Skin epidermis (tissue), 12 donors: Measurements from ENCODE around the gene LRR1.
"Not testable (repeated sequence)": the region's sequence is repeated elsewhere in the genome, so short reads cannot be mapped to it uniquely, and the experiment has no call there.

Source experiments
- H3K27ac ChIP-seq, 21 experiments: fragments of 200-600 bp; sonication (generic) in 11 of 21; one replicate each; pipeline ENCODE4 v1.5.0; 2020; ENCODE audit warnings: mild to moderate bottlenecking in 3 of 21, inconsistent platforms in 2 of 21, moderate library complexity in 2 of 21
- H3K4me3 ChIP-seq, 7 experiments: fragments of 200-600 bp; sonication (generic) in 2 of 7; one replicate each; pipeline ENCODE4 v1.5.0; 2020; ENCODE audit warnings: inconsistent platforms in 2 of 7, mild to moderate bottlenecking in 2 of 7, moderate library complexity in 1 of 7

LRR1 gene

DNA sequence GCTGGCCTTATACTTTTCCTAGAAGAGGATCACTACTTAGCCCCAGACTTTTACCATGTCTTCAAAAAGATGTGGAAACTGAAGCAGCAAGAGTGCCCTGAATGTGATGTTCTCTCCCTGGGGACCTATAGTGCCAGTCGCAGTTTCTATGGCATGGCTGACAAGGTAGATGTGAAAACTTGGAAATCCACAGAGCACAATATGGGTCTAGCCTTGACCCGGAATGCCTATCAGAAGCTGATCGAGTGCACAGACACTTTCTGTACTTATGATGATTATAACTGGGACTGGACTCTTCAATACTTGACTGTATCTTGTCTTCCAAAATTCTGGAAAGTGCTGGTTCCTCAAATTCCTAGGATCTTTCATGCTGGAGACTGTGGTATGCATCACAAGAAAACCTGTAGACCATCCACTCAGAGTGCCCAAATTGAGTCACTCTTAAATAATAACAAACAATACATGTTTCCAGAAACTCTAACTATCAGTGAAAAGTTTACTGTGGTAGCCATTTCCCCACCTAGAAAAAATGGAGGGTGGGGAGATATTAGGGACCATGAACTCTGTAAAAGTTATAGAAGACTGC is 23.4 kb downstream of the LRR1 start:
- peak overlapping the region in 8 of 21 experiments; percentile 92 to 97 (median 96) for H3K27ac ChIP-seq
- H3K4me3 ChIP-seq: peak overlapping the region; percentile 59 to 85 (median 79)

DNA sequence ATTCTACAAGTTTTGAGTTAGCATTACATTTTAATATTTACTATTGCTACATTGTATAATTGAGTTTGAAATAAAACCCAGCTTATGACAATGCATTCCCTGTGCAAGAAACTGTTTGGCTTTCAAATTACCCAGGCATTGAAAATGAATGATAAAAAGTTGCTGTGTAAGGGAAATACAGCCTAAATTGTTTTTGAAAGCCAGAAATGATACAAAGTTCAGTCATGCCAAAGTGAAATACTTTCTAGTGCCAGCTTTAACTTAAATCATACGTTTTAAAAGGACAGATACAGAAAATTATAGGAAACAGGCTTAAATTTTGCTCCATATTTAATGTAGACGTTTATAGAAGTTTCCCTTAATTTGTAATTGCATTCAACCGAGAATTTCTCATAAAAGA is 24.6 kb downstream of the LRR1 start:
- Histone ChIP-seq H3K4me3 (no peak overlapping the region), H3K27ac (peak overlapping the region in 1 of 21 experiments; percentile 97)

DNA sequence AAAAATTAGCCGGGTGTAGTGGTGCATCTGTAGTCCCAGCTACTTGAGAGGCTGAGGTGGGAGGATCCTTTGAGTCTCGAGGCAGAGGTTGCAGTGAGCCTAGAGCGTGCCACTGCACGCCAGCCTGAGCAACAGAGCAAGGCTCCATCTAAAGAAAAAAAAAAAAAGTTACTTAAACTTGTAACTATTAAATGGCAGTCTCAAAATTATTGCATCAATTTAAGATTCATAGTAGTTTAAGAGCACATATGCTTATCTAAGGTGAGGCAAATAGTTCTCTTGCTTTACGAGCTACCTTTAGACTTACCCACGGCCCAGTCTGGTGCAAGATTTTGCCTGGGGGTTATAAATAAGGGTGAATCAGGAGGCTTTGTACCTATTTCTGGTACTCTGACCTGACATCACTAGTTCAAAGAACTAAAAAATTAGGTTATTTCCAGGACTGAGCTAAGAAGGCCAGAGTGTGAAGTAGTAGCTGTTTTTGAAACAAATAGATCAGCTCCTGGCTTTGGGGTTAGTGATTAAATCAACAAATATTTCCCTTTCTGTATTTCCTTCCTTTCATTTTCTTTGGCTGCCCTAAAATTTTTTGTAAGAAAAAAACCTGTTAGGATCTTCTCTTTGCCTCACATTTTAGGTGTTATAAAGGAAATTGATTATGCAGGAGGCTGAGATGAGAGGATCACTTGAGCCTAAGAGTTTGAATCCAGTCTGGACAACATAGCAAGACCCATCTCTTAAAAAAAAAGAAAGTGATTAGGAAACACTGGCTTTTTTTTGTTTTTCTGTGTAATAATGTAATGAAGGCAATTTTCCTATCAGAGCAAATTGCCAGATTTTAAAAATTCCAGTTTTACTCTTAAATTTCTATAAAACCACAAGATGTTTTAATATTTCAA is 25.4 kb downstream of the LRR1 start:
- Histone ChIP-seq H3K27ac (peak overlapping the region in 5 of 21 experiments; percentile 17 to 97 (median 26)), H3K4me3 (no peak overlapping the region)

DNA sequence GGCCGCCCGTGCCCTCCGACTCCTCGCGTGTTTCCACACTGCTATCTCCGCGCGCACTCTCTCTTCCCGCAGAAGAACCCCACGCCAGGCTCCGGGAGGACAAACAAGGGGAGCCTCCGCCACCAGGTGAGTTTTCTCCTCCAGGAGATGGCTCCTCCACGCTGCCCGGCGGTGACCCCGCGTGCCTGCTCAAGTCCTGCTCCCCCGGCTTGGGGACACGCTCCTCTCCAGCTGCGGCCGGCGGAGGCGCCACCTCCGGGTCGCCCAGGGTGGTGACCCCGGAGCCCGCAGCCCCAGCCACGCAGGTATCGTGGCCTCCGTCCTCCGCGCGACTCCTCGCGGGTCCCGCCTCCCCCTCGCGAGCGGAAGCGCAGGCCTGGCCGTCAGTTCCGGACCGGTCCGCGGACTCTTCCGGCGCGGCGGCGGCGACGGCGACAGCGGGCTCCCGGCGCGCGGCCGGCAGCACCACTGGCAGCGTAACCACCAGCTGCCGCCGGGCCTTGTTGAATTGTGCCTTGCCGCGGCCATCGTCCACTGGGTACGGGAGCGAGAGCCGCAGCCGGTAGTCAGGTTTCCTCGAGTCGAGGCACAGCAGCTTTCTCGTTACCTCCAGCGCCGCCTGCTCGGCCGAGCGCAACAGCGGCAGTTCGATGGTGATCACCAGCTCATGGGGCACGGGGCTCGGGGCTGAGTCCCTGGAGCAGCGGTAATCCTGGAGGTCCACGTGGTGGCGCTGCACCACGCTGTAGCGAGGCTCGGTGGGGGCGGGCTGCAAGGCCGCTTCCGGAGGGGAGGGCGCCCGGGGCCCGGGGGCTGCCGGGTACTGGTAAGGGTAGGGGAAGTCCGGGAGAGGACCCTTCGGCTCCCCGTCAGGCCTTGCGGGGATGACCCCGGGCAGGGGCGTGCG is 35.2 kb downstream of the LRR1 start:
- Histone ChIP-seq H3K4me3 (peak overlapping the region; percentile 78 to 98 (median 82)), H3K27ac (peak overlapping the region; percentile 80 to 98 (median 92))

DNA sequence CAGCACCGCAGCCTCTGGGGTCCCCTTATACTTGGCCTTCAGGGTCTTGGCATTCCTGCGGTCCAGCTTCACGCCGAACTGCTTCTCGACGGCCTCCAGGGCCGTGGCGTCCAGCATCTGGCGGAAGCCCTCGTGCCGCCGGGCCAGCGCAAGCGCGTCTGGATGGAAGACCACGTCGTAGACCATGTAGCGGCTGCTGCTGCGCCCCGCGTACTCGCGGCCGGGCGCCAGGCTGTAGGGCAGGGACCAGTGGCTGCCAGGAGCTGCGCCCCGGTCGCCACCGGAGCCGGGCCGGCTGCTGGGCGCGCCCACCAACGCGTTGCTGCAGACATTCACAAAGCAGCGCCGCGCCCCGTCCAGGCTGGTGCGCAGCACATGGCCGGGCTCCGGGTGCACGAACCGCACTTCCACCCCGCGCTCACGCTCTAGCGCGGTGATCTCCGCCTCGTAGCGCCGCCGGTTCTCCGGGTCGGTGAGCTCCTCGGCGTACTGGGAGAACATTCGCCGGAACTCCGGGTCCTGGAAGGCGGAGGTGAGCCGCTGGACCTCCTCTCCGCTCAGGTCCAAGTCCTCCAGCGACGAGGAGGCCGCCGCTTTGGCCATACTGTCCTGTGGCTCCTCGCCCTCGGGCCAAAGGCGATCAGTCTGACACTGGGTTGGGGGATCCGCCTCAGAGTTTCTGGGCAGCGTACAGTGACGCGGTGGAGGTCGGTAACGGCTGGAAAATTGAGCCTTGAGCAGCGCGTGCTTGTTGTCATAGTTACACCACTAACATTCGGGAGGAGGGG is 36.0 kb downstream of the LRR1 start, which contains the start of gene DNAAF2:
DNAAF2 (minus strand) TSS at position 698 of the 788 bp plus-strand sequence; CDS start at position 603, 95 bp downstream.
- Histone ChIP-seq H3K27ac (peak within 1 kb of the TSS; percentile 80 to 98 (median 92)), H3K4me3 (peak within 1 kb of the TSS; percentile 78 to 98 (median 82))

DNA sequence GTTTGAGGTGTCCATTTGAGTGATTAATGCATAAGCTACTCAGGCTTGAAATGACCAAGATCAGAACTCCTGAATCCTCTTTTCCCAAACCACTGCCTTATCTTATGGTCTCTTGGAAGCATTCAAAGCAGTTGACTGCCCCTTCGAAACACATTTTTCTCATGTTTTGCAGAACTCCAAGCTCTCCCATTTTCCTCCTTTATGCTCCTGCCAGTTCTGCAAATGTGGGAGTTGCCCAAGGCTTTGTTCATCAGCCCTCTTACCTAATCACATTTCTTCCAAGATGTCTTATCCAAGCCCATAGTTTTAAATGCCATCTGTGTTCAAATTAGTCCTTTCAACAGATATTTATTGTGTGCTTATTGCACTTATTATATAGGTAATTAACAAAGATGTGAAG is 38.1 kb downstream of the LRR1 start:
- Histone ChIP-seq H3K27ac (no peak overlapping the region), H3K4me3 (no peak overlapping the region)

DNA sequence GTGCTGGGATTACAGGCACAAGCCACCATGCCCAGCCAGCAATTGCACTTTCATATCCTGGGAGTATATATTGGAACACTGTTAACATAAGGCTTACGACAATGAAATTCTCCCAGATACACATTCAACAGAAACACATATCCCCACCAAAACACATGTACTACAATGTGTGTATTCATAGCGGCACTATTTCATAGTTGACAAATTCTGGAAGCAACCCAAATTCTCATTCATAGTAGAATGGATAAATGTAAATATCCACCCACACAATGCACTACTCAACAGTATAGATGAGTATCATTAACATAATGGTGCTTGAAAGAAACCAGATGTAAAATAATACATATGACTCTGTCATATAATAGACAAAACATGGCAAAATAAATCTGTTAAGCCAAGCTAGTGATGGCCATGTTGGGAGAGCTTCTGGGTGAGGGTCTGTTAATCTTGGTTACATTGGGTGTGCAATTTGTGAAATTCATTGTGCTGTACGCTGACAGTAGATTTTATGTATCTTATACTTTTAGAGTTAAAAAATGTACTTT is 38.9 kb downstream of the LRR1 start:
- Histone ChIP-seq H3K27ac (no peak overlapping the region), H3K4me3 (no peak overlapping the region)

DNA sequence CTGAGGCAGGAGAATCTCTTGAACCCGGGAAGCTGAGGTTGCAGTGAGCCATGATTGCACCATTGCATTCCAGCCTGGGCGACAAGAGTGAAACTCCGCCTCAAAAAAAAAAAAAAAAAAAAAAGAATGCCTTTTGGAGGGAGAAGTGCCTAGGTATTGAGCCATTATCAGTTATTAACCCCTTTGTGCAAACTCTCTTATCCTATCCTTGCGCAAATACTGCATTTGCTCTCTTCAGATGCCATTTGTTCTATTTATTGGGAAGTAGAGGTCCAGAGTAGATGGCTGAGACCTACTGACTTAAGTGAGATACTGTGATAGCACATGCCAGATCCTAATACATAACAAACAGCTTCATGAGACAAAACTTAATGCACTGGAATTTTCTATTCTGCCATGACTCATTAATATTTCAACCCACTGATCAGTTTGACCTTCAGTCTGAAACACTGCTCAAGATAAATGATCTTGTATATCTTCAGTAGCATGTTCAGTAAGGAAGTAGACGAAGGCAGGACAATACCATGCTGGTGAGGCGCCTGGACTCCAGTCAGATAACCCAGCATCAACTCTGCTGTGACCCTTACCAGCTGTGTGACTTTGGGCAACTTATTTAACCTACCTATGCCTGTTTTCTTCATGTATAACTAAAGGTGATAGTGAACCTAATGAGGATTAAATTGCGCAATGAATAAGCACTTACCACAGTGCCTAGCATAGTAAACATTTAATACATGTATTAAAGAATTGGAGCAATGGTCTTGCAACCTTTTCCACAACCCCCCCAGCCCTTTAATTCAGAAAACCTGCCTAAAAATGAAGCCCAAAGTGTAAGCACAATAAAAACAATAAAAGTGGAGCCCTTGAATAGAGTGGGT is 42.0 kb downstream of the LRR1 start:
- Histone ChIP-seq H3K27ac (no peak overlapping the region), H3K4me3 (no peak overlapping the region)

DNA sequence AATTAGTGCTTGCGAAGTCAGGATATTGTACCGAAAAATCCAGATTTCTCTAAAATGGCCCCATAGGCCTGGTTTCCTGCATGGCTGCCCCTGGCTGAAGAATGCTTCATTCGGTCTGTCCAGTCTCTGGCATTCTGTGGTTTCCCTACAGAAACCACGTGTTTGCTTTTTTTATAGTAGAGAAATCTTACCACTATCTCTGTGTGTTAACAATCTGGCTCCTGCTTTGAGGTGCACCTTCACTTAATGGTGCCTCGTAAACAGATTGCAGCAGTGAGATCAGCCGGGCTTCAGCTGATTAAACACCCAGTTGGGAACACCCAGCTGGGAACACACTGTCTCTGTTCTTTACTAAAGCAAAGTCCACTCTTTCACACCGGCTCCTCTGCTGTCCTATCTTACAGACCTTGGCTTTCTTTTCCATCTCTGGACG is 43.0 kb downstream of the LRR1 start:
- H3K4me3 ChIP-seq: no peak overlapping the region
- no peak overlapping the region for H3K27ac ChIP-seq

DNA sequence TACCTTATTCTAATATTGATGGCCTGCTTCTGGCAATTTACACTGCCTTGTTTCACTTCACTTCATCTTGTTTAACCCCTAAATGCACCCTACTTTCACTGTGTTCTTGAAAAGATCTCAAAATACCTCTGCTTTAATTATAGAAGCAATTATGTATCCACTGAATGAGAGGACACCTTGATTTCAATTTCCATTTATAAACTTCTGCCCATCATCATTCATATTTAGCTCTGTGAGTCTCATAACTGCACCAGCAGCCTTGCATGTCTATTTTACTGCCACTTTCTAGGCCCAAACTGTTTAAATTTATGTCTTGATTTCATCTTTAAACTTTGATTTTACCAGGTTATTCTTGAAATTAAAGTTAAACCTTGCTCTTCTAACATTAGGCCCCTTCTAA is 43.4 kb downstream of the LRR1 start:
- Histone ChIP-seq H3K27ac (no peak overlapping the region), H3K4me3 (no peak overlapping the region)

DNA sequence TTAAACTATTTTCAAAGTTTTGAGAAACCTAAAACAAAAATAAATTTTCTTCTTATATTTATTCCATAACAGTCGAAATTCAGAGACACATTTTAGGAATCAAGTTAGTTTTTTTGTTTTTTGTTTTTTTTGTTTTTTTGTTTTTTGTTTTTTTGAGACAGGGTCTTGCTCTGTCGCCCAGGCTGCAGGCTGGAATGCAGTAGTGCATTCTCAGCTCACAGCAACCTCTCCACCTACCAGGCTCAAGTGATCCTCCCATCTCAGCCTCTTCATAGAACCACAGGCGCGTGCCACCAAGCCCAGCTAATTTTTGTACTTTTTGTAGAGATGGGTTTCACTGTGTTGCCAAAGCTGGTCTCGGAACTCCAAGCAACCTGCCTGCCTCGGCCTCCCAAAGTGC is 54.8 kb downstream of the LRR1 start:
- Histone ChIP-seq H3K27ac (no peak overlapping the region), H3K4me3 (no peak overlapping the region)

DNA sequence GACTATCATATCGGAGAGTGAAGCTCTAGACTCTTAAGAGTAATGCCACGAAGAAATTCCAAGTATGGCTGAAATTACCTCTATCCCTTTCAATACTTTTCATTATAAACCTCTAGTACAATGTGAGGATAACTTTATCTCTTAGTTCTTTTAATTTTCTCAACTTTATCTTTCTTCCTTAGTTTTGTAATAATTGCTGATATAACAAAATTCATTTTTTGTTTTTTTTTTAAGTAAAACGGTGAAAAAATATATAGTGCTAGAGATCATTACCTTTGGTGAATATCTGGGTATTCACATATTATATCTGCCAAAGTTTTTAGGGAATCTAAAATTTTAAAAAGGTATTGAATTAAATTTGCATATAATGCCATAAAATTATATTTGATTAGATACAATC is 55.8 kb downstream of the LRR1 start:
- no peak overlapping the region for H3K27ac ChIP-seq
- H3K4me3 ChIP-seq: no peak overlapping the region

DNA sequence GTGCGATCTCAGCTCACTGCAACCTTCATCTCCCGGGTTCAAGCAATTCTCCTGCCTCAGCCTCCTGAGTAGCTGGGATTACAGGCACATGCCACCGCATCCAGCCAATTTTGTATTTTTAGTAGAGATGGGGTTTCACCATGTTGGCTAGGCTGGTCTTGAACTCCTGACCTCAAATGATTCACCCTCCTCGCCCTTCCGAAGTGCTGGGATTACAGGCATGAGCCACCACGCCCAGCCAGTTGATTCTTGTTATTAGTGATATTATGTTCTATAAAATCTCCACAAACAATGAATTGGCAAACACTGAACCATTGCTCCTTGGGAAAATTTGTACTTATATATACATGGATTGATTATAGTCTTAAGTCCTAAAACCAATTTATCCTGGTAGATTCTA is 58.8 kb downstream of the LRR1 start:
- not testable (repeated sequence) for H3K27ac ChIP-seq, H3K4me3 ChIP-seq

DNA sequence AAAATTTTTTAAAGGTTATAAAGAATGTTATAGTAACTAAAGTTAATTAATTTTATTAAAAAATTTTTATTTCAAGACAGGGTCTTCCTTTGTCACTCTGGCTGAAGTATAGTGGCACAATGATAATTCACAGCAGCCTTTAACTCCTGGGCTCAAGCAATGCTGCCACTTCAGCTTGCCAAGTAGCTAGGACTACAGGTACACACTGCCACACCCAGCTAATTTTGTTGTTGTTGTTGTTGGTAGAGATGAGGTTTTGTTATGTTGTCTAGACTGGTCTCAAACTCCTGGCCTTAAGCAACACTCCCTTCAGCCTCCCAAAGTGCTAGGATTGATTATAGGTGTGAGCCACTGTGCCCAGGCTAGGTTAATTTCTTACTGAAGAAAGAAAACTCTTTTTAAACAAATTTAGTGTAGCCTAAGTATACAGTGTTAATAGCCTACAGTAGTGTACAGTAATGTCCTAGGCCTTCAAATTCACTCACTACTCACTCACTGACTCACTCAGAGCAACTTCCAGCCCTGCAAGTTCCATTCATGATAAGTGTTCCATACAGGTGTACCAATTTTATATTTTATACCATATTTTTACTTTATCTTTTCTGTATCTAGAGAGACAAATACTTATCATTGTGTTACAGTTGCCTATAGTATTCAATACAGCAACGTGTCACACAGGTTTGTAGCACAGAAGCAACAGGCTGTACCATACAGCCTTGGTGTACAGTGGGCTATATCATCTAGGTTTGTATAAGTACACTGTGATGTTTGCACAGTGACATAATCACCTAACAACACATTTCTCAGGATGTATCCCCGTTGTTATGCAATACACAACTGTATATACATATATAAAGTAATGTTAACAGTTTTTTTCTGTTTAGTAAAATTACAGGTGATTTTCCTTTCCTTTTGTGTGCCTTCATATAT is 61.1 kb downstream of the LRR1 start:
- Histone ChIP-seq H3K27ac (no peak overlapping the region), H3K4me3 (no peak overlapping the region)
